Measurements from ENCODE around the gene RBL2.

DNA sequence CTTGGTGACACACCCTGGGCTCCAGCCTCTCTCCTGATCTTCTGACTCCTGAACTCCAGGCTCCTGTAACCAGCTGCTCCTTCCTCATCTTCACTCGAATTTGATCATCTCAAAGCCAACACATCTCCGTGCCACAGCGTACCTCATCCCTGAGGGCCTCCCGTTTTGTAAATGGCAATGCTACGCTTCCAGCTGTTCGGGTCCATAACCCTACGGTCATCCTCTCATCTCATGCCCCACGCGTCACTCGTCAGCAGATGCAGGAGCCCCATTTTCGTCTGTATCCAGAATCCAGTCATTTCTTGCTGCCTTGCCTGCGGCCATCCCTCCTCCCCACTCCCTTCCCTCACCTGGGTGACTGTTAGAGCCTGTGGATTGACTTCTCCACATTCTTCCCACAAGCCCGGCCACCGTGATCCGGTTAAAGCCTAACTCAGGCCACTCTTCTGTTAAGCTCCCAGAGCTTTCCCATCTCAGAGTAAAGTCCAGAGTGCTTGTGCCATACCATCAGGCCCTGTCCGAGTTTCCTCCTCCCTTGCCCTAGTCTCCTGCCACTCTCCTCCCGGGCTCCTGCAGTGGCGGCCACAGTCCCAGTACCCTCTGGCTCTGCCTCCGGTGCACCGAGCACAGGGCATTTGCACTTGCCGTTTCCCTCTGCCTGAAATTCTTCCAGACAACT lies 89.0 kb downstream of the RBL2 start:
- TF ChIP-seq, protein P1, sequence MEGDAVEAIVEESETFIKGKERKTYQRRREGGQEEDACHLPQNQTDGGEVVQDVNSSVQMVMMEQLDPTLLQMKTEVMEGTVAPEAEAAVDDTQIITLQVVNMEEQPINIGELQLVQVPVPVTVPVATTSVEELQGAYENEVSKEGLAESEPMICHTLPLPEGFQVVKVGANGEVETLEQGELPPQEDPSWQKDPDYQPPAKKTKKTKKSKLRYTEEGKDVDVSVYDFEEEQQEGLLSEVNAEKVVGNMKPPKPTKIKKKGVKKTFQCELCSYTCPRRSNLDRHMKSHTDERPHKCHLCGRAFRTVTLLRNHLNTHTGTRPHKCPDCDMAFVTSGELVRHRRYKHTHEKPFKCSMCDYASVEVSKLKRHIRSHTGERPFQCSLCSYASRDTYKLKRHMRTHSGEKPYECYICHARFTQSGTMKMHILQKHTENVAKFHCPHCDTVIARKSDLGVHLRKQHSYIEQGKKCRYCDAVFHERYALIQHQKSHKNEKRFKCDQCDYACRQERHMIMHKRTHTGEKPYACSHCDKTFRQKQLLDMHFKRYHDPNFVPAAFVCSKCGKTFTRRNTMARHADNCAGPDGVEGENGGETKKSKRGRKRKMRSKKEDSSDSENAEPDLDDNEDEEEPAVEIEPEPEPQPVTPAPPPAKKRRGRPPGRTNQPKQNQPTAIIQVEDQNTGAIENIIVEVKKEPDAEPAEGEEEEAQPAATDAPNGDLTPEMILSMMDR (IDR thresholded peaks at IDR 0.05) = no peak
- TF ChIP-seq EZH2 (IDR thresholded peaks at IDR 0.05; ENCODE audit: borderline replicate concordance, insufficient read depth, low read depth, low read length, poor library complexity, severe bottlenecking) = no peak

Data from B cell (primary cell).